ENCODE measurements around the gene EPS8L3. TPM values are rescaled to one million over a fixed set of nuclear protein-coding genes. Genes with fewer than 3 reads are reported as not detected.
"Not testable (repeated sequence)": the region's sequence is repeated elsewhere in the genome, so short reads cannot be mapped to it uniquely, and the experiment has no call there.

EPS8L3 gene
- total RNA-seq, 2 donors from 2014 or later = 0.19 TPM; not detected in 1

- Histone ChIP-seq H3K4me1 (peaks cover 0 to 17% of the 10 kb centered on the region in 2 donors), H3K27me3 (no peaks in the 10 kb centered on the region), H3K4me3 (no peak overlapping the region), H3K27ac (no peak overlapping the region), H3K9me3 (no peaks in the 10 kb centered on the region), H3K36me3 (no peaks in the 10 kb centered on the region)
- DNase-seq (ENCODE audit: low spot score) = no peak
- TF ChIP-seq CTCF (IDR thresholded peaks at IDR 0.05) = no peak
Observed at GRCh38 chr1:109768820-109769219, 5.1 kb upstream of the EPS8L3 start.

- no peak for TF ChIP-seq CTCF (IDR thresholded peaks at IDR 0.05)
- H3K4me1 ChIP-seq = peaks cover 0 to 16% of the 10 kb centered on the region in 2 donors
- no peak for DNase-seq (ENCODE audit: low spot score)
Observed at GRCh38 chr1:109768335-109768650, 4.6 kb upstream of the EPS8L3 start.

GRCh38 chr1:109767637-109768334, 4.1 kb upstream of the EPS8L3 start:
- H3K4me3 ChIP-seq = no peak overlapping the region
- DNase-seq (ENCODE audit: low spot score) = no peak
- no peaks in the 10 kb centered on the region for H3K27me3 ChIP-seq
- H3K9me3 ChIP-seq = no peaks in the 10 kb centered on the region
- no peaks in the 10 kb centered on the region for H3K36me3 ChIP-seq
- TF ChIP-seq CTCF (IDR thresholded peaks at IDR 0.05) = no peak
- peaks cover 0 to 16% of the 10 kb centered on the region in 2 donors for H3K4me1 ChIP-seq
- H3K27ac ChIP-seq = peak overlapping the region in 1 of 2 donors; percentile 61

More at GRCh38 chr1:109768335-109768650, 4.6 kb upstream of the EPS8L3 start:
- Histone ChIP-seq H3K36me3 (no peaks in the 10 kb centered on the region), H3K27ac (no peak overlapping the region), H3K27me3 (no peaks in the 10 kb centered on the region), H3K4me3 (no peak overlapping the region), H3K9me3 (no peaks in the 10 kb centered on the region)

GRCh38 chr1:109766991-109767636, 3.4 kb upstream of the EPS8L3 start:
- not testable (repeated sequence) for H3K27me3 ChIP-seq; DNase-seq (ENCODE audit: low spot score); H3K4me3 ChIP-seq; H3K36me3 ChIP-seq; H3K9me3 ChIP-seq
- Histone ChIP-seq H3K27ac (peak overlapping the region; percentile 31 to 61), H3K4me1 (peaks cover 0 to 16% of the 10 kb centered on the region in 2 donors)

GRCh38 chr1:109765896-109766615, 2.3 kb upstream of the EPS8L3 start:
- TF ChIP-seq CTCF (IDR thresholded peaks at IDR 0.05) = no peak
- no peaks in the 10 kb centered on the region for H3K27me3 ChIP-seq
- H3K36me3 ChIP-seq = no peaks in the 10 kb centered on the region
- H3K27ac ChIP-seq = no peak overlapping the region
- H3K9me3 ChIP-seq = no peaks in the 10 kb centered on the region
- DNase-seq (ENCODE audit: low spot score) = no peak
- H3K4me3 ChIP-seq = no peak overlapping the region
- H3K4me1 ChIP-seq = peaks cover 0 to 16% of the 10 kb centered on the region in 2 donors

GRCh38 chr1:109765483-109765815, 1.7 kb upstream of the EPS8L3 start:
- H3K4me3 ChIP-seq = no peak overlapping the region
- no peak for TF ChIP-seq CTCF (IDR thresholded peaks at IDR 0.05)
- H3K36me3 ChIP-seq = no peaks in the 10 kb centered on the region
- peaks cover 0 to 16% of the 10 kb centered on the region in 2 donors for H3K4me1 ChIP-seq
- no peaks in the 10 kb centered on the region for H3K9me3 ChIP-seq
- no peak overlapping the region for H3K27ac ChIP-seq
- DNase-seq (ENCODE audit: low spot score) = no peak
- H3K27me3 ChIP-seq = no peaks in the 10 kb centered on the region

Measured in right atrium auricular region (tissue), 2 donors.